GM12891 (cell line): ENCODE measurements around the gene CCDC102B.

ENCODE experiments used
- PAX5 ChIP-seq: IDR thresholded peaks from 2 replicates; pipeline ENCODE4 v1.6.1; 2011; ENCODE audit warnings: low read length, moderate library complexity, mild to moderate bottlenecking; ENCODE audit not compliant: insufficient read depth, severe bottlenecking
- POLR2AphosphoS5 ChIP-seq: IDR thresholded peaks from 2 replicates; pipeline ENCODE4 v1.6.1; 2011; ENCODE audit warnings: low read depth, low read length, control low read depth
- SPI1 ChIP-seq: IDR thresholded peaks from 2 replicates; pipeline ENCODE4 v1.6.1; 2011; ENCODE audit warnings: low read depth, low read length, control low read depth

- TF ChIP-seq POLR2AphosphoS5 (no peak), SPI1 (no peak), PAX5 (no peak)
Observed at GRCh38 chr18:68840554-68841263, 42.8 kb downstream of the CCDC102B start.
